GM19351 (cell line): ENCODE data around the gene ZFYVE28.

Experiments
- ATAC-seq: cut with Tn5 transposase; IDR thresholded peaks from one replicate; pipeline ENCODE4 v1.9.1; 2021; ENCODE audit warnings: mild to moderate bottlenecking, moderate library complexity; ENCODE audit not compliant: unreplicated experiment

ZFYVE28 gene

GRCh38 chr4:2291705-2292645, 126.5 kb downstream of the ZFYVE28 start:
- ATAC-seq, result no peak

- ATAC-seq, result no peak
These were observed 127.3 kb downstream of the ZFYVE28 start for GRCh38 chr4:2290974-2291704.

- ATAC-seq, result no peak
These were observed 128.0 kb downstream of the ZFYVE28 start for GRCh38 chr4:2290488-2290887.

- no peak for ATAC-seq
These were observed 128.5 kb downstream of the ZFYVE28 start for GRCh38 chr4:2289955-2290333.

GRCh38 chr4:2289311-2289954, 129.0 kb downstream of the ZFYVE28 start:
- no peak for ATAC-seq

GRCh38 chr4:2288051-2288541, 130.3 kb downstream of the ZFYVE28 start:
- ATAC-seq, result no peak

GRCh38 chr4:2287594-2287915, 130.9 kb downstream of the ZFYVE28 start:
- no peak for ATAC-seq

- ATAC-seq, result no peak
These were observed 131.4 kb downstream of the ZFYVE28 start for GRCh38 chr4:2286904-2287593.

- ATAC-seq, result no peak
These were observed 132.6 kb downstream of the ZFYVE28 start for GRCh38 chr4:2285613-2286381.

- no peak for ATAC-seq
These were observed 133.4 kb downstream of the ZFYVE28 start for GRCh38 chr4:2284934-2285612.

GRCh38 chr4:2284161-2284933, 134.1 kb downstream of the ZFYVE28 start:
- no peak for ATAC-seq

GRCh38 chr4:2283199-2283711, 135.2 kb downstream of the ZFYVE28 start:
- ATAC-seq, result no peak

GRCh38 chr4:2281575-2282343, 136.7 kb downstream of the ZFYVE28 start:
- ATAC-seq, result no peak

GRCh38 chr4:2280531-2281300, 137.7 kb downstream of the ZFYVE28 start:
- ATAC-seq, result no peak

GRCh38 chr4:2277956-2278355, 140.5 kb downstream of the ZFYVE28 start:
- no peak for ATAC-seq

- no peak for ATAC-seq
These were observed 141.7 kb downstream of the ZFYVE28 start for GRCh38 chr4:2276581-2277325.
